ENCODE data around the gene BCL7B. TPM values are rescaled to one million over a fixed set of nuclear protein-coding genes. Genes with fewer than 3 reads are reported as not detected.

The BCL7B gene
- total and polyA plus RNA-seq, 10 of the 15 experiments (the other 5 are each of a cell fraction or from before 2014, with no cell fraction given): 10.9 to 61.8 (median 50.2) TPM

DNA sequence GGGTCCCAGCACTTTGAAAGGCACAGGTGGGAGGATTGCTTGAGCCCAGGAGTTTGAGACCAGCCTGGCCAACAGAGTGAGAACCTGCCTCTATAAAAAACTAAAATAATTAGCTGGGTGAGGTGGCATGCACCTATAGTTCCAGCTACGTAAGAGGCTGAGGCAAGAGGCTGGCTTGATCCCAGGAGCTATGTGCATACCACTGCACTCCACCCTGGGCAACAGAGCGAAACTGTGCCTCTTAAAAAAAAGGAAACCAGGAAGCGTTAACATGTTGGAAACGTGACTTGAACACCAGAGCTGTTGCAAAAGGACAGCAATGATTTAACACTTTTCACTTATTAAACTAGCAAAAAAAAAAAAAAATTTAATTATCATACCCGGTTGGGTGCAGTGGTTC, 48.0 kb downstream of the BCL7B start:
- in situ Hi-C loops (cut with MboI) (no loop called here), intact Hi-C loops (cut with micrococcal nuclease; ENCODE audit: unreplicated experiment) (no loop called here)
- H4K20me1 ChIP-seq (ENCODE audit: control insufficient read depth, insufficient read depth): no peaks in the 10 kb centered on the region; the same call in 1 of the 2 replicates
- no peaks in the 10 kb centered on the region for H3K4me1 ChIP-seq (ENCODE audit: control insufficient read depth, insufficient read depth, low read length)
- H3K9me3 ChIP-seq (replicated peaks; ENCODE audit: control insufficient read depth, insufficient read depth, low read length): no peaks in the 10 kb centered on the region
- BruUV-seq (replicated peaks): no TSS peak
- peaks cover 28% of the 10 kb centered on the region for H3K79me2 ChIP-seq (ENCODE audit: control insufficient read depth, insufficient read depth, low read length)
- WGBS (ENCODE audit: insufficient coverage, insufficient replicate concordance, low lambda C conversion rate, missing lambda C conversion rate): 92% methylated on average over 5 of the region's 5 CpGs
- no peak overlapping the region for H3K27ac ChIP-seq (ENCODE audit: control insufficient read depth, insufficient read depth)
- H3K9ac ChIP-seq (ENCODE audit: control insufficient read depth, insufficient read depth, low read length): no peak overlapping the region
- ChIA-PET RAD21 (ENCODE audit: unreplicated experiment) (no interaction called here), POLR2A (interaction anchor here (1.7 kb wide), 1 partner anchor 9 kb away, joined by 4 read pairs; no protein-coding TSS in a partner anchor), SMC1A (ENCODE audit: uncharacterized antibody, unreplicated experiment) (no interaction called here), CTCF (no interaction called here)
- no peak for DNase-seq (ENCODE audit: low read depth, low spot score)
- no peaks in the 10 kb centered on the region for H3K27me3 ChIP-seq (replicated peaks in 1 of 2; ENCODE audit: control insufficient read depth in 2 of 2, insufficient read depth in 2 of 2, low read length in 1 of 2)
- H3K36me3 ChIP-seq (ENCODE audit: control insufficient read depth in 2 of 2, insufficient read depth in 2 of 2, low read length in 1 of 2): peaks cover 11 to 41% of the 10 kb centered on the region in 2 experiments
- FAIRE-seq: no peak
- TF ChIP-seq PAX5 (IDR thresholded peaks at IDR 0.05; ENCODE audit: borderline replicate concordance, low read depth, low read length): no peak
- TF ChIP-seq EZH2 (IDR thresholded peaks at IDR 0.05; ENCODE audit: borderline replicate concordance, control insufficient read depth, low read depth, low read length): no peak
- TF ChIP-seq, protein P1, sequence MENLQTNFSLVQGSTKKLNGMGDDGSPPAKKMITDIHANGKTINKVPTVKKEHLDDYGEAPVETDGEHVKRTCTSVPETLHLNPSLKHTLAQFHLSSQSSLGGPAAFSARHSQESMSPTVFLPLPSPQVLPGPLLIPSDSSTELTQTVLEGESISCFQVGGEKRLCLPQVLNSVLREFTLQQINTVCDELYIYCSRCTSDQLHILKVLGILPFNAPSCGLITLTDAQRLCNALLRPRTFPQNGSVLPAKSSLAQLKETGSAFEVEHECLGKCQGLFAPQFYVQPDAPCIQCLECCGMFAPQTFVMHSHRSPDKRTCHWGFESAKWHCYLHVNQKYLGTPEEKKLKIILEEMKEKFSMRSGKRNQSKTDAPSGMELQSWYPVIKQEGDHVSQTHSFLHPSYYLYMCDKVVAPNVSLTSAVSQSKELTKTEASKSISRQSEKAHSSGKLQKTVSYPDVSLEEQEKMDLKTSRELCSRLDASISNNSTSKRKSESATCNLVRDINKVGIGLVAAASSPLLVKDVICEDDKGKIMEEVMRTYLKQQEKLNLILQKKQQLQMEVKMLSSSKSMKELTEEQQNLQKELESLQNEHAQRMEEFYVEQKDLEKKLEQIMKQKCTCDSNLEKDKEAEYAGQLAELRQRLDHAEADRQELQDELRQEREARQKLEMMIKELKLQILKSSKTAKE (IDR thresholded peaks at IDR 0.05; ENCODE audit: low read depth, poor library complexity, severe bottlenecking): no peak
- TF ChIP-seq, protein P2, sequence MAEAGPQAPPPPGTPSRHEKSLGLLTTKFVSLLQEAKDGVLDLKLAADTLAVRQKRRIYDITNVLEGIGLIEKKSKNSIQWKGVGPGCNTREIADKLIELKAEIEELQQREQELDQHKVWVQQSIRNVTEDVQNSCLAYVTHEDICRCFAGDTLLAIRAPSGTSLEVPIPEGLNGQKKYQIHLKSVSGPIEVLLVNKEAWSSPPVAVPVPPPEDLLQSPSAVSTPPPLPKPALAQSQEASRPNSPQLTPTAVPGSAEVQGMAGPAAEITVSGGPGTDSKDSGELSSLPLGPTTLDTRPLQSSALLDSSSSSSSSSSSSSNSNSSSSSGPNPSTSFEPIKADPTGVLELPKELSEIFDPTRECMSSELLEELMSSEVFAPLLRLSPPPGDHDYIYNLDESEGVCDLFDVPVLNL (IDR thresholded peaks at IDR 0.05; ENCODE audit: low read depth, low read length): no peak
- TF ChIP-seq CEBPB (IDR thresholded peaks at IDR 0.05; ENCODE audit: borderline replicate concordance in 1 of 2, low read depth in 2 of 2, low read length in 2 of 2): no peak
- TF ChIP-seq NR2F1 (conservative IDR thresholded peaks at IDR 0.05): no peak
- TF ChIP-seq, protein P3, sequence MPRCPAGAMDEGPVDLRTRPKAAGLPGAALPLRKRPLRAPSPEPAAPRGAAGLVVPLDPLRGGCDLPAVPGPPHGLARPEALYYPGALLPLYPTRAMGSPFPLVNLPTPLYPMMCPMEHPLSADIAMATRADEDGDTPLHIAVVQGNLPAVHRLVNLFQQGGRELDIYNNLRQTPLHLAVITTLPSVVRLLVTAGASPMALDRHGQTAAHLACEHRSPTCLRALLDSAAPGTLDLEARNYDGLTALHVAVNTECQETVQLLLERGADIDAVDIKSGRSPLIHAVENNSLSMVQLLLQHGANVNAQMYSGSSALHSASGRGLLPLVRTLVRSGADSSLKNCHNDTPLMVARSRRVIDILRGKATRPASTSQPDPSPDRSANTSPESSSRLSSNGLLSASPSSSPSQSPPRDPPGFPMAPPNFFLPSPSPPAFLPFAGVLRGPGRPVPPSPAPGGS (IDR thresholded peaks at IDR 0.05; ENCODE audit: borderline replicate concordance, insufficient read depth, low read depth, low read length, poor library complexity, severe bottlenecking): no peak
- TF ChIP-seq, protein P4, sequence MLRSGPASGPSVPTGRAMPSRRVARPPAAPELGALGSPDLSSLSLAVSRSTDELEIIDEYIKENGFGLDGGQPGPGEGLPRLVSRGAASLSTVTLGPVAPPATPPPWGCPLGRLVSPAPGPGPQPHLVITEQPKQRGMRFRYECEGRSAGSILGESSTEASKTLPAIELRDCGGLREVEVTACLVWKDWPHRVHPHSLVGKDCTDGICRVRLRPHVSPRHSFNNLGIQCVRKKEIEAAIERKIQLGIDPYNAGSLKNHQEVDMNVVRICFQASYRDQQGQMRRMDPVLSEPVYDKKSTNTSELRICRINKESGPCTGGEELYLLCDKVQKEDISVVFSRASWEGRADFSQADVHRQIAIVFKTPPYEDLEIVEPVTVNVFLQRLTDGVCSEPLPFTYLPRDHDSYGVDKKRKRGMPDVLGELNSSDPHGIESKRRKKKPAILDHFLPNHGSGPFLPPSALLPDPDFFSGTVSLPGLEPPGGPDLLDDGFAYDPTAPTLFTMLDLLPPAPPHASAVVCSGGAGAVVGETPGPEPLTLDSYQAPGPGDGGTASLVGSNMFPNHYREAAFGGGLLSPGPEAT (IDR thresholded peaks at IDR 0.05; ENCODE audit: low read depth): no peak
- TF ChIP-seq FOS (IDR thresholded peaks at IDR 0.05; ENCODE audit: borderline replicate concordance, extremely low read depth, insufficient read length): no peak
- TF ChIP-seq, protein P5, sequence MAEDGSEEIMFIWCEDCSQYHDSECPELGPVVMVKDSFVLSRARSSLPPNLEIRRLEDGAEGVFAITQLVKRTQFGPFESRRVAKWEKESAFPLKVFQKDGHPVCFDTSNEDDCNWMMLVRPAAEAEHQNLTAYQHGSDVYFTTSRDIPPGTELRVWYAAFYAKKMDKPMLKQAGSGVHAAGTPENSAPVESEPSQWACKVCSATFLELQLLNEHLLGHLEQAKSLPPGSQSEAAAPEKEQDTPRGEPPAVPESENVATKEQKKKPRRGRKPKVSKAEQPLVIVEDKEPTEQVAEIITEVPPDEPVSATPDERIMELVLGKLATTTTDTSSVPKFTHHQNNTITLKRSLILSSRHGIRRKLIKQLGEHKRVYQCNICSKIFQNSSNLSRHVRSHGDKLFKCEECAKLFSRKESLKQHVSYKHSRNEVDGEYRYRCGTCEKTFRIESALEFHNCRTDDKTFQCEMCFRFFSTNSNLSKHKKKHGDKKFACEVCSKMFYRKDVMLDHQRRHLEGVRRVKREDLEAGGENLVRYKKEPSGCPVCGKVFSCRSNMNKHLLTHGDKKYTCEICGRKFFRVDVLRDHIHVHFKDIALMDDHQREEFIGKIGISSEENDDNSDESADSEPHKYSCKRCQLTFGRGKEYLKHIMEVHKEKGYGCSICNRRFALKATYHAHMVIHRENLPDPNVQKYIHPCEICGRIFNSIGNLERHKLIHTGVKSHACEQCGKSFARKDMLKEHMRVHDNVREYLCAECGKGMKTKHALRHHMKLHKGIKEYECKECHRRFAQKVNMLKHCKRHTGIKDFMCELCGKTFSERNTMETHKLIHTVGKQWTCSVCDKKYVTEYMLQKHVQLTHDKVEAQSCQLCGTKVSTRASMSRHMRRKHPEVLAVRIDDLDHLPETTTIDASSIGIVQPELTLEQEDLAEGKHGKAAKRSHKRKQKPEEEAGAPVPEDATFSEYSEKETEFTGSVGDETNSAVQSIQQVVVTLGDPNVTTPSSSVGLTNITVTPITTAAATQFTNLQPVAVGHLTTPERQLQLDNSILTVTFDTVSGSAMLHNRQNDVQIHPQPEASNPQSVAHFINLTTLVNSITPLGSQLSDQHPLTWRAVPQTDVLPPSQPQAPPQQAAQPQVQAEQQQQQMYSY (CRISPR knock-in tag; IDR thresholded peaks at IDR 0.05): no peak
- no peak for ATAC-seq
- no peak overlapping the region for H3K4me2 ChIP-seq (ENCODE audit: control insufficient read depth, insufficient read depth)
- H2AFZ ChIP-seq (ENCODE audit: control insufficient read depth, low read depth, low read length): no peak overlapping the region
- H3K4me3 ChIP-seq: no peak overlapping the region
